K562 (cell line): ENCODE results near the gene ZNF566. TPM values are rescaled to one million over a fixed set of nuclear protein-coding genes. Genes with fewer than 3 reads are reported as not detected.

Experiments
- ARID1B ChIP-seq: fragments of 450-650 bp; IDR thresholded peaks from 2 replicates; pipeline ENCODE4 v1.6.1; 2016; ENCODE audit warnings: antibody characterized with exemption, mild to moderate bottlenecking, inconsistent platforms
- ARID2 ChIP-seq: fragments of 450-650 bp; IDR thresholded peaks from 2 replicates; pipeline ENCODE4 v1.6.1; 2017; ENCODE audit warnings: antibody characterized with exemption, mild to moderate bottlenecking
- CCAR2 ChIP-seq: fragments of 200-400 bp; formaldehyde crosslinking; IDR thresholded peaks from 2 replicates; pipeline ENCODE4 v1.6.1; 2017; ENCODE audit warnings: mild to moderate bottlenecking, low read depth, low read length
- CEBPB ChIP-seq: fragments of 450-650 bp; IDR thresholded peaks from 2 replicates; pipeline ENCODE4 v1.6.1; 2016; ENCODE audit warnings: missing genetic modification characterization, missing compliant biosample characterization
- CEBPG ChIP-seq, 3 experiments: fragments of 200-800 bp in 1 of 3; sonication (Bioruptor generic) in 1 of 3; sonication (generic) in 1 of 3; formaldehyde crosslinking in 1 of 3; IDR thresholded peaks in 2 of 3; conservative IDR thresholded peaks in 1 of 3; 2 replicates each; pipeline versions ENCODE4 v1.6.1 to v1.8.0; 2016 to 2022; ENCODE audit warnings: missing compliant biosample characterization in 2 of 3, missing genetic modification characterization in 2 of 3, mild to moderate bottlenecking in 1 of 3, missing genetic modification reagents in 1 of 3
- ELF1 ChIP-seq: fragments of 200-800 bp; sonication (Bioruptor generic); IDR thresholded peaks from 2 replicates; pipeline ENCODE4 v1.6.1; 2016; ENCODE audit warnings: missing genetic modification characterization, missing compliant biosample characterization
- EZH2 ChIP-seq: IDR thresholded peaks from 2 replicates; pipeline ENCODE4 v1.6.1; 2012; ENCODE audit warnings: low read depth, mild to moderate bottlenecking, inconsistent platforms, low read length, borderline replicate concordance
- FOS ChIP-seq: IDR thresholded peaks from 3 replicates; pipeline ENCODE4 v1.6.1; 2011; ENCODE audit not compliant: insufficient read length; ENCODE audit errors: extremely low read depth
- GTF2F1 ChIP-seq: IDR thresholded peaks from 2 replicates; pipeline ENCODE4 v1.6.1; 2011; ENCODE audit warnings: low read depth, low read length, improper control_type of control experiment
- PHF21A ChIP-seq: fragments of 450-650 bp; IDR thresholded peaks from 2 replicates; pipeline ENCODE4 v1.6.1; 2017; ENCODE audit warnings: low read depth, borderline replicate concordance
- POLR3G ChIP-seq: IDR thresholded peaks from 2 replicates; pipeline ENCODE4 v1.6.1; 2011; ENCODE audit not compliant: insufficient read length, insufficient replicate concordance; ENCODE audit errors: extremely low read depth
- PTBP1 ChIP-seq: fragments of 200-400 bp; formaldehyde crosslinking; IDR thresholded peaks from 2 replicates; pipeline ENCODE4 v1.6.1; 2017; ENCODE audit warnings: low read depth, low read length
- RCOR1 ChIP-seq, 2 experiments: IDR thresholded peaks; 2 replicates each; pipeline ENCODE4 v1.6.1; 2012; ENCODE audit warnings: low read depth in 2 of 2, low read length in 2 of 2, borderline replicate concordance in 1 of 2, improper control_type of control experiment in 1 of 2
- SNIP1 ChIP-seq: fragments of 450-650 bp; IDR thresholded peaks from 2 replicates; pipeline ENCODE4 v1.7.1; 2017; ENCODE audit warnings: low read depth, mild to moderate bottlenecking
- SREBF1 ChIP-seq: fragments of 150-350 bp; IDR thresholded peaks from 2 replicates; pipeline ENCODE4 v1.6.1; 2014; ENCODE audit warnings: antibody characterized with exemption, low read depth, low read length, borderline replicate concordance
- ZBTB1 ChIP-seq: sonication (generic); formaldehyde crosslinking; IDR thresholded peaks from 2 replicates; pipeline ENCODE4 v1.8.1; 2023; ENCODE audit warnings: missing genetic modification reagents, low read depth, mild to moderate bottlenecking, borderline replicate concordance
- ZBTB7A ChIP-seq: IDR thresholded peaks from 2 replicates; pipeline ENCODE4 v1.6.1; 2011; ENCODE audit warnings: low read depth, mild to moderate bottlenecking, low read length, moderate library complexity, borderline replicate concordance; ENCODE audit not compliant: control insufficient read depth
- ZC3H11A ChIP-seq: IDR thresholded peaks from 2 replicates; pipeline ENCODE4 v1.6.1; 2012; ENCODE audit warnings: low read depth, low read length, improper control_type of control experiment
- ZNF24 ChIP-seq: fragments of 450-650 bp; IDR thresholded peaks from 2 replicates; pipeline ENCODE4 v1.6.1; 2016
- ZNF76 ChIP-seq: fragments of 250-450 bp; sonication (Bioruptor Pico); IDR thresholded peaks from 2 replicates; pipeline ENCODE4 v1.4.0; 2020; ENCODE audit warnings: mild to moderate bottlenecking, moderate library complexity, borderline replicate concordance
- polyA plus RNA-seq, 8 experiments: library from polyadenylated mRNA; depleted of rRNA in 4 of 8; stranded (reverse) in 5 of 8; unstranded in 3 of 8; fragments of >200 nt; fragmentation: Nextera tagmentation in 2 of 8; fragmentation: Illumina TruSeq in 1 of 8; extraction: Ambion mirVana in 2 of 8; extraction: Trizol in 1 of 8; gene quantifications; 2 replicates each; pipeline versions ENCODE4 v1.2.1 to v1.2.3, GENCODE V29; 2011 to 2014; ENCODE audit warnings: inconsistent platforms in 1 of 8, missing spikeins in 1 of 8
- total RNA-seq, 7 experiments: library from RNA; depleted of rRNA in 6 of 7; stranded (reverse); fragments of >200 nt in 6 of 7; fragmentation: Illumina TruSeq in 2 of 7; extraction: Trizol in 2 of 7; gene quantifications; 2 replicates each; pipeline versions ENCODE4 v1.2.1 to v1.2.3, GENCODE V29; 2011 to 2021; ENCODE audit warnings: low replicate concordance in 1 of 7
- TF ChIP-seq, protein P1 (sequence below), 2 experiments: fragments of 450-650 bp; conservative IDR thresholded peaks; 2 replicates each; pipeline ENCODE4 v1.6.1; 2017; ENCODE audit warnings: mild to moderate bottlenecking in 2 of 2, moderate library complexity in 2 of 2
- TF ChIP-seq, protein P2 (sequence below): sonication (generic); formaldehyde crosslinking; IDR thresholded peaks from 2 replicates; pipeline ENCODE4 v1.4.0; 2020; ENCODE audit warnings: mild to moderate bottlenecking, missing genetic modification reagents
- TF ChIP-seq, protein P3 (sequence below): fragments of 450-650 bp; IDR thresholded peaks from 2 replicates; pipeline ENCODE4 v1.6.1; 2016; ENCODE audit warnings: low read depth, mild to moderate bottlenecking, moderate library complexity
- TF ChIP-seq, protein P4 (sequence below): fragments of 250-450 bp; sonication (Bioruptor Pico); IDR thresholded peaks from 2 replicates; pipeline ENCODE4 v1.9.0; 2021; ENCODE audit warnings: mild to moderate bottlenecking

Gene ZNF566
- total and polyA plus RNA-seq, 9 of the 15 experiments (the other 6 are each of a cell fraction or from before 2014, with no cell fraction given) = 5.5 to 11.4 (median 9.7) TPM

DNA sequence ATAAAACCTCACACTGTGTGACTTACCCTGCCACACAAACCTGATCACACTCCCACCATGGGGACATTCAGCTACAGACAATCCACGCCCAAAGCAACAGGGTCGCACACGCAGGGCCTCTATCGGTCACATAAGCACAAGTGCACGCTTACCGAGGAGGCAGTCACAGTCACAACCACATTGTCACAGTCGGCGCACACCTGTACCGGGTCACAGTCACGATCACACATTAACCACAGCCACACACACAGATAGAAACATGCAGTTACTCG, 579 bp downstream of the ZNF566 start (continued):
- TF ChIP-seq, protein P1, sequence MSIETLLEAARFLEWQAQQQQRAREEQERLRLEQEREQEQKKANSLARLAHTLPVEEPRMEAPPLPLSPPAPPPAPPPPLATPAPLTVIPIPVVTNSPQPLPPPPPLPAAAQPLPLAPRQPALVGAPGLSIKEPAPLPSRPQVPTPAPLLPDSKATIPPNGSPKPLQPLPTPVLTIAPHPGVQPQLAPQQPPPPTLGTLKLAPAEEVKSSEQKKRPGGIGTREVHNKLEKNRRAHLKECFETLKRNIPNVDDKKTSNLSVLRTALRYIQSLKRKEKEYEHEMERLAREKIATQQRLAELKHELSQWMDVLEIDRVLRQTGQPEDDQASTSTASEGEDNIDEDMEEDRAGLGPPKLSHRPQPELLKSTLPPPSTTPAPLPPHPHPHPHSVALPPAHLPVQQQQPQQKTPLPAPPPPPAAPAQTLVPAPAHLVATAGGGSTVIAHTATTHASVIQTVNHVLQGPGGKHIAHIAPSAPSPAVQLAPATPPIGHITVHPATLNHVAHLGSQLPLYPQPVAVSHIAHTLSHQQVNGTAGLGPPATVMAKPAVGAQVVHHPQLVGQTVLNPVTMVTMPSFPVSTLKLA (conservative IDR thresholded peaks at IDR 0.05) = no peak
- TF ChIP-seq SNIP1 (no peak), PHF21A (no peak), ARID2 (no peak; the same call in 1 of the 2 replicates), POLR3G (no peak), ZBTB7A (peak; percentile 32; the same call in 1 of the 2 replicates), SREBF1 (no peak), FOS (no peak), ARID1B (peak; percentile 45; the same call in 1 of the 2 replicates), PTBP1 (no peak), ELF1 (tag) (no peak), RCOR1 (IDR thresholded peaks at IDR 0.05; ENCODE audit: borderline replicate concordance in 1 of 2, low read depth in 2 of 2, low read length in 2 of 2) (0 out of 4 replicates have a peak, but pooled peaks of 1 of the 2 experiments have one; percentile 12), ZC3H11A (no peak), ZNF76 (CRISPR knock-in tag) (no peak), GTF2F1 (0 out of 2 replicates have a peak, but pooled peaks have one; percentile 20), CCAR2 (no peak), EZH2 (no peak), ZNF24 (no peak), CEBPG (CRISPR knock-in tag; IDR thresholded peaks at IDR 0.05) (no peak), CEBPG (tag; conservative IDR thresholded peaks at IDR 0.05 in 1 of 2, IDR thresholded peaks at IDR 0.05 in 1 of 2) (no peak), CEBPB (tag) (no peak), ZBTB1 (CRISPR knock-in tag) (no peak)
- TF ChIP-seq, protein P2, sequence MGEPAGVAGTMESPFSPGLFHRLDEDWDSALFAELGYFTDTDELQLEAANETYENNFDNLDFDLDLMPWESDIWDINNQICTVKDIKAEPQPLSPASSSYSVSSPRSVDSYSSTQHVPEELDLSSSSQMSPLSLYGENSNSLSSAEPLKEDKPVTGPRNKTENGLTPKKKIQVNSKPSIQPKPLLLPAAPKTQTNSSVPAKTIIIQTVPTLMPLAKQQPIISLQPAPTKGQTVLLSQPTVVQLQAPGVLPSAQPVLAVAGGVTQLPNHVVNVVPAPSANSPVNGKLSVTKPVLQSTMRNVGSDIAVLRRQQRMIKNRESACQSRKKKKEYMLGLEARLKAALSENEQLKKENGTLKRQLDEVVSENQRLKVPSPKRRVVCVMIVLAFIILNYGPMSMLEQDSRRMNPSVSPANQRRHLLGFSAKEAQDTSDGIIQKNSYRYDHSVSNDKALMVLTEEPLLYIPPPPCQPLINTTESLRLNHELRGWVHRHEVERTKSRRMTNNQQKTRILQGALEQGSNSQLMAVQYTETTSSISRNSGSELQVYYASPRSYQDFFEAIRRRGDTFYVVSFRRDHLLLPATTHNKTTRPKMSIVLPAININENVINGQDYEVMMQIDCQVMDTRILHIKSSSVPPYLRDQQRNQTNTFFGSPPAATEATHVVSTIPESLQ (CRISPR knock-in tag) = no peak
- TF ChIP-seq, protein P3, sequence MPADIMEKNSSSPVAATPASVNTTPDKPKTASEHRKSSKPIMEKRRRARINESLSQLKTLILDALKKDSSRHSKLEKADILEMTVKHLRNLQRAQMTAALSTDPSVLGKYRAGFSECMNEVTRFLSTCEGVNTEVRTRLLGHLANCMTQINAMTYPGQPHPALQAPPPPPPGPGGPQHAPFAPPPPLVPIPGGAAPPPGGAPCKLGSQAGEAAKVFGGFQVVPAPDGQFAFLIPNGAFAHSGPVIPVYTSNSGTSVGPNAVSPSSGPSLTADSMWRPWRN = no peak
- TF ChIP-seq, protein P4, sequence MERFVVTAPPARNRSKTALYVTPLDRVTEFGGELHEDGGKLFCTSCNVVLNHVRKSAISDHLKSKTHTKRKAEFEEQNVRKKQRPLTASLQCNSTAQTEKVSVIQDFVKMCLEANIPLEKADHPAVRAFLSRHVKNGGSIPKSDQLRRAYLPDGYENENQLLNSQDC (CRISPR knock-in tag) = no peak
